ENCODE data around the gene NEU1. TPM values are rescaled to one million over a fixed set of nuclear protein-coding genes. Genes with fewer than 3 reads are reported as not detected.
A peak's percentile ranks its signal among the peaks of the same experiment; 100 is the strongest.

The NEU1 gene
- total RNA-seq, 2 donors from 2014 or later: 27.1 to 29.6 TPM

- Mint-ChIP-seq H3K4me1 (peaks cover 29% of the 10 kb centered on the region), H3K27ac (no peak overlapping the region), H3K4me3 (peak overlapping the region; percentile 90), H3K27me3 (no peaks in the 10 kb centered on the region), H3K36me3 (ENCODE audit: low read depth) (peaks cover 3% of the 10 kb centered on the region)
- ATAC-seq (no peak), DNase-seq (no peak)
- no peaks in the 10 kb centered on the region for H3K9me3 ChIP-seq (ENCODE audit: control insufficient read depth, low read length, poor library complexity, severe bottlenecking)
Measured at GRCh38 chr6:31900917-31901414, 38.3 kb upstream of the NEU1 start.

- DNase-seq (no peak), ATAC-seq (no peak)
- peaks cover 3% of the 10 kb centered on the region for H3K36me3 Mint-ChIP-seq (ENCODE audit: low read depth)
- no peaks in the 10 kb centered on the region for H3K9me3 ChIP-seq (ENCODE audit: control insufficient read depth, low read length, poor library complexity, severe bottlenecking)
- H3K27ac Mint-ChIP-seq: no peak overlapping the region
- H3K4me1 Mint-ChIP-seq: peaks cover 29% of the 10 kb centered on the region
- H3K4me3 Mint-ChIP-seq: no peak overlapping the region
- no peaks in the 10 kb centered on the region for H3K27me3 Mint-ChIP-seq
Measured at GRCh38 chr6:31899882-31900722, 37.5 kb upstream of the NEU1 start.

- Mint-ChIP-seq H3K27me3 (no peaks in the 10 kb centered on the region), H3K27ac (no peak overlapping the region), H3K36me3 (ENCODE audit: low read depth) (peaks cover 3% of the 10 kb centered on the region), H3K4me3 (peak overlapping the region; percentile 72), H3K4me1 (peaks cover 29% of the 10 kb centered on the region)
- H3K9me3 ChIP-seq (ENCODE audit: control insufficient read depth, low read length, poor library complexity, severe bottlenecking): no peaks in the 10 kb centered on the region
- ATAC-seq (no peak), DNase-seq (no peak)
Measured at GRCh38 chr6:31899215-31899614, 36.6 kb upstream of the NEU1 start.

- peak; percentile 53 for ATAC-seq
- Mint-ChIP-seq H3K36me3 (ENCODE audit: low read depth) (peaks cover 3% of the 10 kb centered on the region), H3K4me3 (peak overlapping the region; percentile 94), H3K4me1 (peaks cover 29% of the 10 kb centered on the region), H3K27me3 (no peaks in the 10 kb centered on the region), H3K27ac (peak overlapping the region; percentile 95)
- no peaks in the 10 kb centered on the region for H3K9me3 ChIP-seq (ENCODE audit: control insufficient read depth, low read length, poor library complexity, severe bottlenecking)
- no peak for DNase-seq
Measured at GRCh38 chr6:31898383-31899011, 35.9 kb upstream of the NEU1 start.

GRCh38 chr6:31897612-31898382, 35.2 kb upstream of the NEU1 start, which contains the start of gene EHMT2:
TSS of gene EHMT2 (minus strand) at chr6:31897698. CDS start at chr6:31897677, 21 bp downstream.
- ATAC-seq (peak; percentile 71), DNase-seq (peak; percentile 79 to 82 (median 80))
- Mint-ChIP-seq H3K27me3 (no peaks in the 10 kb centered on the region), H3K36me3 (ENCODE audit: low read depth) (peaks cover 3% of the 10 kb centered on the region), H3K4me1 (peaks cover 26% of the 10 kb centered on the region), H3K27ac (peak within 1 kb of the TSS; percentile 95), H3K4me3 (peak within 1 kb of the TSS; percentile 94)
- H3K9me3 ChIP-seq (ENCODE audit: control insufficient read depth, low read length, poor library complexity, severe bottlenecking): no peaks in the 10 kb centered on the region

- ATAC-seq: no peak
- peaks cover 23% of the 10 kb centered on the region for H3K4me1 Mint-ChIP-seq
- no peaks in the 10 kb centered on the region for H3K9me3 ChIP-seq (ENCODE audit: control insufficient read depth, low read length, poor library complexity, severe bottlenecking)
- peak overlapping the region; percentile 94 for H3K4me3 Mint-ChIP-seq
- H3K27me3 Mint-ChIP-seq: no peaks in the 10 kb centered on the region
- H3K27ac Mint-ChIP-seq: peak overlapping the region; percentile 91
- H3K36me3 Mint-ChIP-seq (ENCODE audit: low read depth): peaks cover 5% of the 10 kb centered on the region
- DNase-seq: peak in 1 of 3 donors; percentile 31
Measured at GRCh38 chr6:31896856-31897611, 34.4 kb upstream of the NEU1 start.

GRCh38 chr6:31896493-31896855, 33.9 kb upstream of the NEU1 start:
- ATAC-seq (no peak), DNase-seq (no peak)
- Mint-ChIP-seq H3K27ac (peak overlapping the region; percentile 91), H3K4me3 (peak overlapping the region; percentile 84), H3K4me1 (peaks cover 24% of the 10 kb centered on the region), H3K27me3 (no peaks in the 10 kb centered on the region), H3K36me3 (ENCODE audit: low read depth) (peaks cover 5% of the 10 kb centered on the region)
- H3K9me3 ChIP-seq (ENCODE audit: control insufficient read depth, low read length, poor library complexity, severe bottlenecking): no peaks in the 10 kb centered on the region

GRCh38 chr6:31892821-31893220, 30.2 kb upstream of the NEU1 start:
- peaks cover 10% of the 10 kb centered on the region for H3K4me1 Mint-ChIP-seq
- no peak overlapping the region for H3K27ac Mint-ChIP-seq
- H3K36me3 Mint-ChIP-seq (ENCODE audit: low read depth): peaks cover 7% of the 10 kb centered on the region
- no peaks in the 10 kb centered on the region for H3K27me3 Mint-ChIP-seq
- no peak for ATAC-seq
- DNase-seq: no peak
- H3K9me3 ChIP-seq (ENCODE audit: control insufficient read depth, low read length, poor library complexity, severe bottlenecking): no peaks in the 10 kb centered on the region
- no peak overlapping the region for H3K4me3 Mint-ChIP-seq

- Mint-ChIP-seq H3K4me1 (peaks cover 5% of the 10 kb centered on the region), H3K4me3 (no peak overlapping the region), H3K36me3 (ENCODE audit: low read depth) (peaks cover 9% of the 10 kb centered on the region), H3K27me3 (no peaks in the 10 kb centered on the region), H3K27ac (peak overlapping the region; percentile 37)
- H3K9me3 ChIP-seq (ENCODE audit: control insufficient read depth, low read length, poor library complexity, severe bottlenecking): no peaks in the 10 kb centered on the region
- no peak for ATAC-seq
- DNase-seq: no peak
Measured at GRCh38 chr6:31889331-31889972, 26.8 kb upstream of the NEU1 start.

- Mint-ChIP-seq H3K27me3 (no peaks in the 10 kb centered on the region), H3K27ac (peak overlapping the region; percentile 37), H3K4me3 (no peak overlapping the region), H3K4me1 (peaks cover 5% of the 10 kb centered on the region), H3K36me3 (ENCODE audit: low read depth) (peaks cover 9% of the 10 kb centered on the region)
- ATAC-seq (peak; percentile 48), DNase-seq (peak in 2 of 3 donors; percentile 42 to 55)
- no peaks in the 10 kb centered on the region for H3K9me3 ChIP-seq (ENCODE audit: control insufficient read depth, low read length, poor library complexity, severe bottlenecking)
Measured at GRCh38 chr6:31888276-31889258, 25.9 kb upstream of the NEU1 start.

- ATAC-seq (no peak), DNase-seq (no peak)
- no peaks in the 10 kb centered on the region for H3K27me3 Mint-ChIP-seq
- H3K9me3 ChIP-seq (ENCODE audit: control insufficient read depth, low read length, poor library complexity, severe bottlenecking): no peaks in the 10 kb centered on the region
- peaks cover 12% of the 10 kb centered on the region for H3K36me3 Mint-ChIP-seq (ENCODE audit: low read depth)
- H3K27ac Mint-ChIP-seq: no peak overlapping the region
- H3K4me3 Mint-ChIP-seq: no peak overlapping the region
- H3K4me1 Mint-ChIP-seq: peaks cover 5% of the 10 kb centered on the region
Measured at GRCh38 chr6:31887173-31888007, 24.8 kb upstream of the NEU1 start.
